IPS-18a (cell line): Measurements from ENCODE around the gene LIMA1.

Experiments
- H3K27ac ChIP-seq: one replicate; pipeline ENCODE4 v1.5.1; 2013; ENCODE audit warnings: low read length
- H3K27me3 ChIP-seq: one replicate; pipeline ENCODE4 v1.6.1; 2013; ENCODE audit warnings: mild to moderate bottlenecking, low read length; ENCODE audit not compliant: control insufficient read depth, insufficient read depth
- H3K36me3 ChIP-seq: one replicate; pipeline ENCODE4 v1.6.1; 2013; ENCODE audit warnings: low read depth, low read length; ENCODE audit not compliant: control insufficient read depth
- H3K4me1 ChIP-seq: one replicate; pipeline ENCODE4 v1.6.1; 2013; ENCODE audit warnings: low read depth, low read length; ENCODE audit not compliant: control insufficient read depth
- H3K4me3 ChIP-seq: one replicate; pipeline ENCODE4 v1.5.1; 2013; ENCODE audit warnings: low read length
- H3K9ac ChIP-seq: one replicate; pipeline ENCODE4 v1.6.1; 2013; ENCODE audit warnings: mild to moderate bottlenecking, low read length, moderate library complexity
- H3K9me3 ChIP-seq: one replicate; pipeline ENCODE4 v1.6.1; 2013; ENCODE audit warnings: low read depth, low read length; ENCODE audit not compliant: control insufficient read depth

The LIMA1 gene

DNA sequence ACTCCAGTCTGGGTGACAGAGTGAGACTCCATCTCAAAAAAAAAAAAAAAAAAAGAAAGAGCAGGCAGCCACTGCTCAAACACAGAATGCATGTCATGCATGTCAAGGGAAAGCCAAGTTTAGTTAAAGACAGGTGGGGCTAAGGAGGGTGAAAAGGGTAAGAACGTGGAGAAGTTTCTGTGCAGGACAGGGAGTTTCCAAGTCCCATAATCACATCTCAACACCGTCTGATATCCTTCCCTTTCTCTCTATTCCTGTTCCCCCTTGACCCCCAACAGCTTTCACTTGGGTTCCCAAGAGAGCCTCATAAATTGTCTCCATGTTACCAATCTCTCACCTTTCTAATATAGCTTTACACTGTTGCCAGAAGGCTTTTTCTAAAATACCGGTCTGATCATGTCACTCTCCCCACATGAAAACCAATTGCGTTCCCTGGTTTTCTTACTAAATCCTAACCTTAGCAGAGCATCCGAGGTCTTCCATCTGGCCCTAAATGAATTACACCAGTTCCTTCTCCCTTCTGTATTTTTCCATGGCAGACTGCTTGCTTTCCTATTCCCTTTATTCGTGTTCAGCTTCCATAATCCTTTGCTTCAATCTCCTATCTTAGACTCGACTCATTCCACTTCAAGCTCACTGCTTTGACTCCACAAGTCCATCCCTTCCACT is 37.0 kb downstream of the LIMA1 start:
- peaks cover 3% of the 10 kb centered on the region for H3K4me1 ChIP-seq
- H3K27ac ChIP-seq, result no peak overlapping the region
- H3K4me3 ChIP-seq, result no peak overlapping the region
- H3K27me3 ChIP-seq, result no peaks in the 10 kb centered on the region
- H3K36me3 ChIP-seq, result no peaks in the 10 kb centered on the region
- H3K9me3 ChIP-seq, result no peaks in the 10 kb centered on the region
- no peak overlapping the region for H3K9ac ChIP-seq

DNA sequence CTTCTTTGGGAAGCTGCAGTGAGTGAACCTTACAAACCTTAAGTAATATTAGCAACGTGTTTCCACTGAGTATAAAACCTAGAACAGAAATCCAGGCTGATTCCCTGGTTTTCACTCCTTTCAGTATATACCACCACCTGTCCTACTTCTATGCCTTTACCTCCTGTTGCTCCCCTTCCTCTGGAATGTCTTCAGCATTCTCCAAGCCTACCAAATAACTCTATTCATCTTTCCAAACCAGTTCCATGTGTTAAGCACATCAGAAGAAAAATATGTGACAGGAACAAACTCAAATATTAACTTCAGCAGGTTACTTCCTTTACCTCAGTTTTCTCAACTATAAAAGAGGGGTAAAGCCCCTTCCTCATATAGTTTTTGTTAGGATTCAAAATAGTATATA is 39.8 kb downstream of the LIMA1 start:
- Histone ChIP-seq H3K27ac (no peak overlapping the region), H3K9me3 (no peaks in the 10 kb centered on the region), H3K4me1 (peaks cover 3% of the 10 kb centered on the region), H3K27me3 (no peaks in the 10 kb centered on the region), H3K4me3 (no peak overlapping the region), H3K36me3 (no peaks in the 10 kb centered on the region), H3K9ac (no peak overlapping the region)

DNA sequence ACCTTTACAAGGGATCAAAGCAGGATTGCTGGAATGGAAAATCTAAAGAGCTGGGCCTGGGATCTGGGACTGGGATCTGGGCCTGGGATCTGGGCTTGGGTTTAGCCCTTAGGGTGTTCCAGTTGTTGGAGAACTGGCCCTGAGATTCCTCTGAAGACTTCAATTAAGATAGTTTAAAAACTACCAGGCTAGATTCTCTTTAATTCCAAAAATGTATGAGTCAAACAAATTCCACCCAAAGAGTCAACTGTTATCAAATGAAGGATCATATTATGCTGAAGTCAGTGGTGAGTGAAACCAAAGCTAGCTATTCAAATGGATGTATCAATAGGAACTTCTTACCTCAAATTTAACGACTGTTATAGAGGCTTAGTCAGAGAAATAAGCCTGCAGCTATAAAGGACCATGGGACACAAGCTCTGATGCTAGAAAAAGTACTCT is 40.5 kb downstream of the LIMA1 start:
- Histone ChIP-seq H3K36me3 (no peaks in the 10 kb centered on the region), H3K4me1 (peaks cover 3% of the 10 kb centered on the region), H3K27ac (no peak overlapping the region), H3K9ac (no peak overlapping the region), H3K27me3 (no peaks in the 10 kb centered on the region), H3K9me3 (no peaks in the 10 kb centered on the region), H3K4me3 (no peak overlapping the region)

DNA sequence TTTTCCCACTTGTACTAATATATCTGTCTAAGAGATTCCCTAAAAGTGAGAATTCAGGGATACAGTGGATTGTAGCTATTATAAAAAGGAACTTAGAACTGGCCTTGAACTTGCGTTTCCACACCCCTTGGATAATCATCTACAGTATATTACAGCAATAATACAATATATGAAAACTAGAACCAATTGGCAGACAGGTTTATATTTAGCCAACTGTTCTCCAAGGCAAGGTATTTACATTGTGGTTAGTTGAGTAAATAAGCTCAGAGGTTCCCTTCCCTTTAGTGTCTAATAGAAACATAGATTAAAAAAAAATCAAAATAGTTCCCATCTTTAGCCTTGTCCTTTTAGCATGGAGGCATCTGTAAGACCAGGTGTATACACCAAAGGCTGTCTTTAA is 42.1 kb downstream of the LIMA1 start:
- H3K9ac ChIP-seq, result no peak overlapping the region
- H3K27ac ChIP-seq, result no peak overlapping the region
- no peaks in the 10 kb centered on the region for H3K36me3 ChIP-seq
- no peaks in the 10 kb centered on the region for H3K27me3 ChIP-seq
- no peaks in the 10 kb centered on the region for H3K9me3 ChIP-seq
- H3K4me1 ChIP-seq, result peaks cover 3% of the 10 kb centered on the region
- H3K4me3 ChIP-seq, result no peak overlapping the region

DNA sequence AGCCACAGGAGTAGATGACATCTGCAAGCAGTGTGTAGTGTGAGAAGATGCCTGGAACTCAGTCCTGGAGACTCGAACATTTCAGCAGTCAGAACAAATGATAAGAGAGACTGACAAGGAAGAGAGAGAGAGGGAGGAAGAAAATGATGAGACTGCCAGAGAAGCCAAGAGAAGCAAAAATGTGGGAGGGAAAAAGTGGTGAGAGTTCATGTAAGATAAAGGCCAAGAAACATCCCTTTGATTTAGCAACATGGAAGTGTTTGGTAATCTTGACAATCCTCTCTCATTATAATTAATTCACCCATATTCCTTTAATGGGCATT is 42.6 kb downstream of the LIMA1 start:
- Histone ChIP-seq H3K27me3 (no peaks in the 10 kb centered on the region), H3K9ac (no peak overlapping the region), H3K4me1 (peaks cover 3% of the 10 kb centered on the region), H3K4me3 (no peak overlapping the region), H3K27ac (no peak overlapping the region), H3K36me3 (no peaks in the 10 kb centered on the region), H3K9me3 (no peaks in the 10 kb centered on the region)

DNA sequence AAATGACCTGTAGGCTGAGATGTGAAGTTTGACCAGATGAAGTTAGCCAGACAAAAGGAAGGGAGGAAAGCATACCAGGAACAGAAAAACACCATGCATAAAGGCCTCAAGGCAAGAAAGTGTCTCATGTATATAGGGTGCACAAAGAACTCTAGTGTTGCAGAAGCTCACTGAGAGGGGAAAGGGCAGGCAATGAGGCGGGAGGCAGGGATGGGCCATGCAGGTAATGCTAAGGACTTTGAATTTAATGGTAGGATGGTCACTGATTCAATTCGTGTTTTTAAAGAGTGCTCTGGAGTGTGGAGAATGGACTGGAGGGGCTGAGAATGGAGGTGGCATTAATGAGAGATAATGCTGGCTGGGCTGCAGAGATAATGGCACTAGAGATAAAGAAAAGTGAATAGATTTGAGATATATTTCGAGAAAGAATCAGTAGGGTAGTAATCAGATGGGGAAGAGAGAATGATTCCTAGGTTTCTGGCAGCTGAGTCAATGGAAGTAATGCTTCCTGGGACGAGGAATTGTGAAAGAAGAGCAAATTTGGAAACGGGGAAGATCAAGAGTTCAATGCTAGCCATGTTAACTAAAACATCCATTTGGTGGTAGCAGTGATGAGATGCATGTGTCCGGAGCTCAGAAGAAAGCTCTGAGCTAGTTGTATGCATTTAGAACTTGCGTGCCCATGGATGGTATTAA is 43.1 kb downstream of the LIMA1 start:
- no peak overlapping the region for H3K9ac ChIP-seq

DNA sequence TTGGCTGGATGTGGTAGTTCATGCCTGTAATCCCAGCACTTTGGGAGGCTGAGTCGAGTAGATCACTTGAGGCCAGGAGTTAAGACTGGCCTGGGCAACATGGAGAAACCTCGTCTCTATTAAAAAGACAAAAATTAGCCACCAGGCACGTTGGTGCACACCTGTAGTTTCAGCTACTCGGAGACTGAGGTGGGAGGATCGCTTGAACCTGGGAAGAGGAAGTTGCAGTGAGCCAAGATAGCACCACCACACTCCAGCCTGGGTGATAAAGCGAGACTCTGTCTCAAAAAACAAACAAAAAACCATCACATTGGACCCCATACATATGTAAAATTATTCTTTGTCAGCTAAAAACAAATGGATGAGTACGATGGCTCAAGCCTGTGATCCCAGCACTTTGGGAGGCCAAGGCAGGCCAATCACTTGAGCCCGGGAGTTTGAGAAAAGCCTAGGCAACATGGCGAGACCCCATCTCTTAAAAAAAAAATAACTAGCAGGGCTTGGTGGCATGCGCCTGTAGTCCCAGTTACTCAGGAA is 43.9 kb downstream of the LIMA1 start:
- H3K36me3 ChIP-seq, result no peaks in the 10 kb centered on the region
- H3K27ac ChIP-seq, result no peak overlapping the region
- no peak overlapping the region for H3K9ac ChIP-seq
- H3K27me3 ChIP-seq, result no peaks in the 10 kb centered on the region
- no peak overlapping the region for H3K4me3 ChIP-seq
- peaks cover 3% of the 10 kb centered on the region for H3K4me1 ChIP-seq
- H3K9me3 ChIP-seq, result no peaks in the 10 kb centered on the region

More for the DNA sequence above, 43.1 kb downstream of the LIMA1 start:
- H3K27ac ChIP-seq, result no peak overlapping the region
- no peak overlapping the region for H3K4me3 ChIP-seq
- no peaks in the 10 kb centered on the region for H3K9me3 ChIP-seq
- no peaks in the 10 kb centered on the region for H3K27me3 ChIP-seq
- no peaks in the 10 kb centered on the region for H3K36me3 ChIP-seq
- peaks cover 3% of the 10 kb centered on the region for H3K4me1 ChIP-seq

DNA sequence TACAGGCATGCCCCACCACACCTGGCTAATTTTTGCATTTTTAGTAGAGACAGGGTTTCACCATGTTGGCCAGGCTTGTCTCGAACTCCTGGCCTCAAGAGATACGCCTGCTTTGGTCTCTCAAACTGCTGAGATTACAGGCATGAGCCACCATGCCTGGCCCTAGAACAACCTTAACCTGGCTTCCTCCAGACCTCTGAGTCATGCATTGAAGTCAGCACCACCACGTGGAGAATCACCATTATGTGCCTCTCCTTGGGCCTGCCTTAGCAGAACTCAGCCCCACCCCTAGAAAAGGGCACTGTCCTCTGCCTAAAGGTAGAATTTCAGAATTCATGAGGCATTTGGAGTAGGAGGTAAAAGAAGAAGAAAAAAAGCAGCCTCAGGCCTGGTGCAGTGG is 49.0 kb downstream of the LIMA1 start:
- H3K27ac ChIP-seq, result no peak overlapping the region
- no peaks in the 10 kb centered on the region for H3K27me3 ChIP-seq
- no peak overlapping the region for H3K4me3 ChIP-seq
- H3K9ac ChIP-seq, result no peak overlapping the region
- no peaks in the 10 kb centered on the region for H3K9me3 ChIP-seq
- no peaks in the 10 kb centered on the region for H3K4me1 ChIP-seq
- H3K36me3 ChIP-seq, result no peaks in the 10 kb centered on the region

DNA sequence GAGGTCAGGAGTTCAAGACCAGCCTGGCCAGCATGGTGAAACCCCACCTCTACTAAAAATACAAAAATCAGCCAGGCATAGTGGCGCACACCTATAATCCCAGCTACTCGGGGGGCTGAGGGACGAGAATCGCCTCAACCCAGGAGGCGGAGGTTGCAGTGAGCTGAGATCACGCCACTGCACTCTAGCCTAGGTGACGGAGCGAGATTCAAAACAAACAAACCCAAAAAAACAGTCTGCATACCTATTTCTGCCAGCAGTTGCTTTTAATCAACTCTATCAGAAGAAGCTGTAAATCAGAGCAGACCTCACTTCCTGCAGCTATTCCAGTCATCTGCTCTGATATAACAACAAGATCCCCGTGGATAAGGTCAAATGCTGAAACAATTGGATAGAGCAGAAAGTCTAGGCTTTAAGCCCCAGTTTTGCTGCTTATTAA is 50.5 kb downstream of the LIMA1 start:
- Histone ChIP-seq H3K36me3 (no peaks in the 10 kb centered on the region), H3K27ac (no peak overlapping the region), H3K9ac (no peak overlapping the region), H3K4me1 (no peaks in the 10 kb centered on the region), H3K27me3 (no peaks in the 10 kb centered on the region), H3K9me3 (no peaks in the 10 kb centered on the region), H3K4me3 (no peak overlapping the region)

DNA sequence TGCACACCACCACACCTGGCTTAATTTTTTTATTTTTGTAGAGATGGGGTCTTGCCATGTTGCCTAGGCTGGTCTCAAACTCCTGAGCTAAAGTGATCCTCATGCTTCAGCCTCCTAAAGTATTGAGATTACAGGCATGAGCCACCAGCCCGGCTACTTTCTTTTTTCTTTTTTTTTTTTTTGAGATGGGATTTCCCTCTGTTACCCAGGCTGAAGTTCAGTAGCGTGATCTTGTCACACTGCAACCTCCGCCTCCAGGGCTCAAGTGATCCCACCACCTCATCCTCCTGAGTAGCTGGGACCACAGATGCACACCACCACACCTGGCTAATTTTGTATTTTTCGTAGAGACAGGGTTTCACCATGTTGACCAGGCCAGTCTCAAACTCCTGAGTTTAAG is 51.1 kb downstream of the LIMA1 start:
- no peak overlapping the region for H3K9ac ChIP-seq
- no peaks in the 10 kb centered on the region for H3K4me1 ChIP-seq
- no peaks in the 10 kb centered on the region for H3K9me3 ChIP-seq
- no peaks in the 10 kb centered on the region for H3K27me3 ChIP-seq
- H3K4me3 ChIP-seq, result no peak overlapping the region
- no peaks in the 10 kb centered on the region for H3K36me3 ChIP-seq
- H3K27ac ChIP-seq, result no peak overlapping the region

DNA sequence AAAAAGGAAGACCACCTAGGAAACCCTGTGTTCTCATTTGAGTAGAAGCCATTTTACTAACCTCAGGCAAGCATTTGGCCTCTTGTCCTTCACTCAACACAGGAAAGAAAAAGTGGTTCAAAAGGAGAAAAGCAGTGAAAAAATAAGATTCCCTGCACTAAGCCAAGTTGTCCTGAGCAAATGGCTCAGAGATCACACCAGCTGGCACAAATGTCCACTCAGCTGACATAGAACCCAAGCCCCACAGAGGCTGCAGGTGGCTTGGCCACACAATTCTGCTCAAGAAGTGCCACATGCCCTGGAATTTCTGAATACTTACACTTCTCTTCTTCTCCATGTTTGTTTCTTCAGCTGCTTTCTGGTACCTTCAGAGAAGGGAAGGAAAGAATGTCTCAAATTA is 52.0 kb downstream of the LIMA1 start:
- Histone ChIP-seq H3K36me3 (no peaks in the 10 kb centered on the region), H3K4me3 (no peak overlapping the region), H3K9ac (no peak overlapping the region), H3K27ac (no peak overlapping the region), H3K4me1 (no peaks in the 10 kb centered on the region), H3K27me3 (no peaks in the 10 kb centered on the region), H3K9me3 (no peaks in the 10 kb centered on the region)

DNA sequence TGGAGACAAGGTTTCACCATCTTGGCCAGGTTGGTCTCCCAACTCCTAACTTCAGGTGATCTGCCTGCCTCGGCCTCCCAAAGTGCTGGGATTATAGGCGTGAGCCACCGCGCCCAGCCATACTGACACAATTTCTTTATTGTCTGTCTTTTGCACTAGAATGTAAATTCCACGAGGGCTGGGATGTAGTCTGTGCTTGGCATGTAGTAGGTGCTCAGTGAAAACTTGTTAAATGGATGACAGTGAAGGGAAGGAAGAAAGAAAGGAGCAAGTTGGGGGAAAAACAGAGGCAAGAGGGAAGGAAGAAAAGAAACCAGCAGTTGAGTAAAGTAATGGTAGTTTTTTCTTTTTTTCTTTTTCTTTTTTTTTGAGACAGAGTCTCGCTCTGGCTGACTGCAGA is 53.1 kb downstream of the LIMA1 start:
- Histone ChIP-seq H3K4me3 (no peak overlapping the region), H3K9me3 (no peaks in the 10 kb centered on the region), H3K9ac (no peak overlapping the region), H3K27me3 (no peaks in the 10 kb centered on the region), H3K27ac (no peak overlapping the region), H3K4me1 (no peaks in the 10 kb centered on the region), H3K36me3 (no peaks in the 10 kb centered on the region)
